Measurements from ENCODE around the gene SFSWAP. TPM values are rescaled to one million over a fixed set of nuclear protein-coding genes. Genes with fewer than 3 reads are reported as not detected.
A peak's percentile ranks its signal among the peaks of the same experiment; 100 is the strongest.

Gene SFSWAP
- total RNA-seq, 2 donors from 2014 or later, result 58.5 to 61.5 TPM

GRCh38 chr12:131787143-131787660, 76.3 kb downstream of the SFSWAP start:
- ATAC-seq (replicated peaks in 1 of 2) (no peak), DNase-seq (no peak)
- Mint-ChIP-seq H3K27ac (no peak overlapping the region), H3K9me3 (no peaks in the 10 kb centered on the region), H3K4me3 (no peak overlapping the region), H3K4me1 (ENCODE audit: low read depth) (no peaks in the 10 kb centered on the region), H3K27me3 (ENCODE audit: low read depth) (no peaks in the 10 kb centered on the region), H3K36me3 (ENCODE audit: insufficient read depth in 2 of 2) (peaks cover 5 to 12% of the 10 kb centered on the region in 2 donors)

- H3K27me3 Mint-ChIP-seq (ENCODE audit: low read depth), result no peaks in the 10 kb centered on the region
- no peak overlapping the region for H3K4me3 Mint-ChIP-seq
- no peak for DNase-seq
- no peak for ATAC-seq (replicated peaks in 1 of 2)
- no peaks in the 10 kb centered on the region for H3K4me1 Mint-ChIP-seq (ENCODE audit: low read depth)
- H3K36me3 Mint-ChIP-seq (ENCODE audit: insufficient read depth in 2 of 2), result peaks cover 5 to 12% of the 10 kb centered on the region in 2 donors
- no peaks in the 10 kb centered on the region for H3K9me3 Mint-ChIP-seq
- no peak overlapping the region for H3K27ac Mint-ChIP-seq
These were observed 77.2 kb downstream of the SFSWAP start for GRCh38 chr12:131788070-131788469.

- no peaks in the 10 kb centered on the region for H3K9me3 Mint-ChIP-seq
- H3K36me3 Mint-ChIP-seq (ENCODE audit: insufficient read depth in 2 of 2), result peaks cover 5 to 13% of the 10 kb centered on the region in 2 donors
- no peak overlapping the region for H3K27ac Mint-ChIP-seq
- no peak overlapping the region for H3K4me3 Mint-ChIP-seq
- no peak for ATAC-seq (replicated peaks in 1 of 2)
- no peaks in the 10 kb centered on the region for H3K4me1 Mint-ChIP-seq (ENCODE audit: low read depth)
- DNase-seq, result no peak
- H3K27me3 Mint-ChIP-seq (ENCODE audit: low read depth), result no peaks in the 10 kb centered on the region
These were observed 78.7 kb downstream of the SFSWAP start for GRCh38 chr12:131789638-131790037.

- Mint-ChIP-seq H3K9me3 (no peaks in the 10 kb centered on the region), H3K4me1 (ENCODE audit: low read depth) (no peaks in the 10 kb centered on the region), H3K4me3 (no peak overlapping the region), H3K27ac (no peak overlapping the region), H3K36me3 (ENCODE audit: insufficient read depth in 2 of 2) (peaks cover 3 to 17% of the 10 kb centered on the region in 2 donors), H3K27me3 (ENCODE audit: low read depth) (no peaks in the 10 kb centered on the region)
- DNase-seq (no peak), ATAC-seq (replicated peaks in 1 of 2) (no peak)
These were observed 82.5 kb downstream of the SFSWAP start for GRCh38 chr12:131793243-131794022.

GRCh38 chr12:131794061-131794460, 83.2 kb downstream of the SFSWAP start:
- no peaks in the 10 kb centered on the region for H3K9me3 Mint-ChIP-seq
- H3K27me3 Mint-ChIP-seq (ENCODE audit: low read depth), result no peaks in the 10 kb centered on the region
- H3K36me3 Mint-ChIP-seq (ENCODE audit: insufficient read depth in 2 of 2), result peaks cover 3 to 21% of the 10 kb centered on the region in 2 donors
- no peak for ATAC-seq (replicated peaks in 1 of 2)
- DNase-seq, result no peak
- no peaks in the 10 kb centered on the region for H3K4me1 Mint-ChIP-seq (ENCODE audit: low read depth)
- H3K4me3 Mint-ChIP-seq, result no peak overlapping the region
- no peak overlapping the region for H3K27ac Mint-ChIP-seq

GRCh38 chr12:131794573-131794972, 83.7 kb downstream of the SFSWAP start:
- Mint-ChIP-seq H3K4me1 (ENCODE audit: low read depth) (no peaks in the 10 kb centered on the region), H3K27me3 (ENCODE audit: low read depth) (no peaks in the 10 kb centered on the region), H3K27ac (no peak overlapping the region), H3K36me3 (ENCODE audit: insufficient read depth in 2 of 2) (peaks cover 3 to 23% of the 10 kb centered on the region in 2 donors), H3K4me3 (no peak overlapping the region), H3K9me3 (no peaks in the 10 kb centered on the region)
- no peak for DNase-seq
- ATAC-seq (replicated peaks in 1 of 2), result no peak

GRCh38 chr12:131795064-131795463, 84.2 kb downstream of the SFSWAP start:
- Mint-ChIP-seq H3K27ac (no peak overlapping the region), H3K27me3 (ENCODE audit: low read depth) (no peaks in the 10 kb centered on the region), H3K36me3 (ENCODE audit: insufficient read depth in 2 of 2) (peaks cover under 1 to 20% of the 10 kb centered on the region in 2 donors), H3K4me1 (ENCODE audit: low read depth) (no peaks in the 10 kb centered on the region), H3K4me3 (no peak overlapping the region), H3K9me3 (no peaks in the 10 kb centered on the region)
- DNase-seq (no peak), ATAC-seq (replicated peaks in 1 of 2) (no peak)

- no peaks in the 10 kb centered on the region for H3K9me3 Mint-ChIP-seq
- H3K27ac Mint-ChIP-seq, result no peak overlapping the region
- ATAC-seq (replicated peaks in 1 of 2), result no peak
- peaks cover 1 to 15% of the 10 kb centered on the region in 2 donors for H3K36me3 Mint-ChIP-seq (ENCODE audit: insufficient read depth in 2 of 2)
- no peak for DNase-seq
- no peaks in the 10 kb centered on the region for H3K27me3 Mint-ChIP-seq (ENCODE audit: low read depth)
- no peak overlapping the region for H3K4me3 Mint-ChIP-seq
- no peaks in the 10 kb centered on the region for H3K4me1 Mint-ChIP-seq (ENCODE audit: low read depth)
These were observed 85.0 kb downstream of the SFSWAP start for GRCh38 chr12:131795690-131796410.

GRCh38 chr12:131796411-131796736, 85.5 kb downstream of the SFSWAP start:
- no peak overlapping the region for H3K27ac Mint-ChIP-seq
- ATAC-seq (replicated peaks in 1 of 2), result no peak
- H3K9me3 Mint-ChIP-seq, result no peaks in the 10 kb centered on the region
- H3K4me1 Mint-ChIP-seq (ENCODE audit: low read depth), result no peaks in the 10 kb centered on the region
- H3K4me3 Mint-ChIP-seq, result no peak overlapping the region
- H3K27me3 Mint-ChIP-seq (ENCODE audit: low read depth), result no peaks in the 10 kb centered on the region
- no peak for DNase-seq
- H3K36me3 Mint-ChIP-seq (ENCODE audit: insufficient read depth in 2 of 2), result peaks cover 3 to 16% of the 10 kb centered on the region in 2 donors

- H3K36me3 Mint-ChIP-seq (ENCODE audit: insufficient read depth in 2 of 2), result peaks cover 4 to 16% of the 10 kb centered on the region in 2 donors
- ATAC-seq (replicated peaks in 1 of 2) (no peak), DNase-seq (no peak)
- H3K4me1 Mint-ChIP-seq (ENCODE audit: low read depth), result no peaks in the 10 kb centered on the region
- no peaks in the 10 kb centered on the region for H3K9me3 Mint-ChIP-seq
- H3K27ac Mint-ChIP-seq, result no peak overlapping the region
- H3K27me3 Mint-ChIP-seq (ENCODE audit: low read depth), result no peaks in the 10 kb centered on the region
- no peak overlapping the region for H3K4me3 Mint-ChIP-seq
These were observed 86.1 kb downstream of the SFSWAP start for GRCh38 chr12:131796754-131797587.

GRCh38 chr12:131797588-131797934, 86.7 kb downstream of the SFSWAP start:
- Mint-ChIP-seq H3K27ac (no peak overlapping the region), H3K36me3 (ENCODE audit: insufficient read depth in 2 of 2) (peaks cover 6 to 16% of the 10 kb centered on the region in 2 donors), H3K4me1 (ENCODE audit: low read depth) (no peaks in the 10 kb centered on the region), H3K27me3 (ENCODE audit: low read depth) (no peaks in the 10 kb centered on the region), H3K4me3 (no peak overlapping the region), H3K9me3 (no peaks in the 10 kb centered on the region)
- DNase-seq (no peak), ATAC-seq (replicated peaks in 1 of 2) (peak in 1 of 2 donors; percentile 20)

- Mint-ChIP-seq H3K4me1 (ENCODE audit: low read depth) (no peaks in the 10 kb centered on the region), H3K9me3 (no peaks in the 10 kb centered on the region), H3K27ac (no peak overlapping the region), H3K4me3 (no peak overlapping the region), H3K27me3 (ENCODE audit: low read depth) (no peaks in the 10 kb centered on the region), H3K36me3 (ENCODE audit: insufficient read depth in 2 of 2) (peaks cover 6 to 15% of the 10 kb centered on the region in 2 donors)
- ATAC-seq (replicated peaks in 1 of 2) (no peak), DNase-seq (no peak)
These were observed 88.3 kb downstream of the SFSWAP start for GRCh38 chr12:131799195-131799594.

Measured in activated T-cell treated with anti-CD3 and anti-CD28 coated beads, Interleukin-2, amount 50 U/mL, for 72 hours (primary cell).